GM12878 (cell line): ENCODE data around the gene CNTNAP5. TPM values are rescaled to one million over a fixed set of nuclear protein-coding genes. Genes with fewer than 3 reads are reported as not detected.

Experiments
- ATAC-seq: fragments of 200-7000 bp; cut with Tn5 transposase; 3 replicates; pipeline ENCODE4 v1.9.1; 2020; ENCODE audit warnings: mild to moderate bottlenecking, moderate library complexity
- BruUV-seq: library from RNA; stranded (reverse); fragments of 400-500 nt; replicated peaks from 2 replicates; lab custom pipeline; 2021; lab: Mats Ljungman, UMichigan
- CTCF ChIA-PET: fragments of 300-600 bp; sonication (Branson Sonifier 250); formaldehyde crosslinking; extraction: SDS; loops from one replicate; lab custom pipeline; 2021; ENCODE audit warnings: inconsistent platforms; lab: Yijun Ruan, JAX
- POLR2A ChIA-PET: fragments of 350-600 bp; formaldehyde crosslinking; extraction: SDS; loops from one replicate; lab custom pipeline; 2021; ENCODE audit warnings: inconsistent platforms; lab: Charles Lee
- RAD21 ChIA-PET: fragments of 300-600 bp; sonication (Branson Sonifier 250); formaldehyde crosslinking; loops from one replicate; lab custom pipeline; 2023; ENCODE audit warnings: antibody characterized with exemption; ENCODE audit not compliant: unreplicated experiment; lab: Charles Lee
- SMC1A ChIA-PET: fragments of 300-600 bp; sonication (Branson Sonifier 250); formaldehyde crosslinking; loops from one replicate; lab custom pipeline; 2023; ENCODE audit not compliant: unreplicated experiment, uncharacterized antibody; lab: Charles Lee
- DNase-seq: peaks from one replicate; pipeline ENCODE4 v3.0.0-alpha.2; 2011; ENCODE audit warnings: low read depth, low spot score
- FAIRE-seq: peaks from 3 replicates; lab custom pipeline; 2011; peaks lifted over from hg19 to GRCh38; lab: Jason Lieb, UNC
- H2AFZ ChIP-seq: 2 replicates; pipeline ENCODE4 v1.6.0; 2011; ENCODE audit warnings: low read depth, low read length, control low read depth; ENCODE audit not compliant: control insufficient read depth
- H3K27ac ChIP-seq: 2 replicates; pipeline ENCODE4 v1.5.1; 2011; ENCODE audit warnings: control low read depth; ENCODE audit not compliant: control insufficient read depth, insufficient read depth
- H3K27me3 ChIP-seq, 2 experiments: replicated peaks in 1 of 2; 2 replicates each; pipeline versions ENCODE4 v1.6.0 to v1.6.1; 2011; ENCODE audit warnings: low read length in 1 of 2; ENCODE audit not compliant: control insufficient read depth in 2 of 2, insufficient read depth in 2 of 2
- H3K36me3 ChIP-seq, 2 experiments: 2 replicates each; pipeline ENCODE4 v1.5.1; 2011; ENCODE audit warnings: low read length in 1 of 2; ENCODE audit not compliant: control insufficient read depth in 2 of 2, insufficient read depth in 2 of 2
- H3K4me1 ChIP-seq: 2 replicates; pipeline ENCODE4 v1.6.1; 2011; ENCODE audit warnings: mild to moderate bottlenecking, low read length, moderate library complexity, mixed read lengths; ENCODE audit not compliant: control insufficient read depth, insufficient read depth
- H3K4me2 ChIP-seq: 2 replicates; pipeline ENCODE4 v1.6.0; 2011; ENCODE audit warnings: control low read depth; ENCODE audit not compliant: control insufficient read depth, insufficient read depth
- H3K4me3 ChIP-seq: fragments of 200-600 bp; sonication (generic); 2 replicates; pipeline ENCODE4 v1.5.1; 2016
- H3K79me2 ChIP-seq: 2 replicates; pipeline ENCODE4 v1.6.0; 2011; ENCODE audit warnings: low read length; ENCODE audit not compliant: control insufficient read depth, insufficient read depth
- H3K9ac ChIP-seq: 2 replicates; pipeline ENCODE4 v1.8.0; 2011; ENCODE audit warnings: low read length, control low read depth, mixed read lengths; ENCODE audit not compliant: control insufficient read depth, insufficient read depth
- H3K9me3 ChIP-seq: replicated peaks from 3 replicates; pipeline ENCODE4 v1.5.1; 2011; ENCODE audit warnings: mild to moderate bottlenecking, low read length; ENCODE audit not compliant: control insufficient read depth, insufficient read depth
- H4K20me1 ChIP-seq: 2 replicates; pipeline ENCODE4 v1.6.0; 2011; ENCODE audit not compliant: control insufficient read depth, insufficient read depth
- CBFB ChIP-seq: IDR thresholded peaks from 2 replicates; pipeline ENCODE4 v1.6.1; 2016; ENCODE audit warnings: antibody characterized with exemption, low read depth
- CREB1 ChIP-seq: IDR thresholded peaks from 2 replicates; pipeline ENCODE4 v1.6.1; 2012; ENCODE audit warnings: low read depth, mild to moderate bottlenecking, inconsistent platforms
- CREM ChIP-seq: IDR thresholded peaks from 2 replicates; pipeline ENCODE4 v1.6.1; 2014; ENCODE audit warnings: antibody characterized with exemption, low read depth
- JUNB ChIP-seq: IDR thresholded peaks from 2 replicates; pipeline ENCODE4 v1.6.1; 2016; ENCODE audit warnings: antibody characterized with exemption, mild to moderate bottlenecking
- MEF2B ChIP-seq: fragments of 450-650 bp; IDR thresholded peaks from 2 replicates; pipeline ENCODE4 v1.6.1; 2018; ENCODE audit warnings: mild to moderate bottlenecking, moderate library complexity; ENCODE audit not compliant: partially characterized antibody, poor library complexity, severe bottlenecking
- NFIC ChIP-seq: IDR thresholded peaks from 2 replicates; pipeline ENCODE4 v1.6.1; 2012; ENCODE audit warnings: low read depth, mild to moderate bottlenecking, inconsistent platforms, low read length, moderate library complexity
- RAD51 ChIP-seq: fragments of 450-650 bp; IDR thresholded peaks from 2 replicates; pipeline ENCODE4 v1.6.1; 2016; ENCODE audit warnings: moderate library complexity, mild to moderate bottlenecking, inconsistent platforms
- ZBED1 ChIP-seq: IDR thresholded peaks from 2 replicates; pipeline ENCODE4 v1.6.1; 2016; ENCODE audit warnings: borderline replicate concordance
- WGBS: methylation state at CpG from one replicate; pipeline ENCODE4 v1.1.6; 2016; ENCODE audit warnings: low lambda C conversion rate; ENCODE audit not compliant: insufficient replicate concordance, insufficient coverage; ENCODE audit errors: missing lambda C conversion rate; 5-methylcytosine and 5-hydroxymethylcytosine counted together
- in situ Hi-C: fragments of 300-500 bp; cut with MboI; formaldehyde crosslinking; loops from 9 replicates; pipeline ENCODE4 v1.14.3; 2018; ENCODE audit warnings: mixed read lengths
- intact Hi-C: fragments of 100-400 bp; cut with micrococcal nuclease; formaldehyde crosslinking; loops from one replicate; pipeline ENCODE4 v1.14.2; 2022; ENCODE audit not compliant: unreplicated experiment
- polyA plus RNA-seq, 11 experiments: library from polyadenylated mRNA; depleted of rRNA in 4 of 11; unstranded in 6 of 11; stranded (reverse) in 5 of 11; fragments of >200 nt; fragmentation: Nextera tagmentation in 4 of 11; fragmentation: Illumina TruSeq in 1 of 11; extraction: Ambion mirVana in 4 of 11; extraction: Trizol in 1 of 11; gene quantifications; 1 replicate in 1 of 11; 2 replicates in 10 of 11; pipeline versions ENCODE4 v1.2.1 to v1.2.3, GENCODE V29; 2011 to 2016; ENCODE audit warnings: inconsistent platforms in 2 of 11, missing spikeins in 2 of 11, low read depth in 1 of 11
- total RNA-seq, 4 experiments: library from RNA; depleted of rRNA in 3 of 4; stranded (reverse); fragments of >200 nt in 3 of 4; fragmentation: Illumina TruSeq in 1 of 4; extraction: Trizol in 1 of 4; gene quantifications; 2 replicates each; pipeline versions ENCODE4 v1.2.1 to v1.2.3, GENCODE V29; 2013 to 2021
- TF ChIP-seq, protein P1 (sequence below): fragments of 150-350 bp; IDR thresholded peaks from 2 replicates; pipeline ENCODE4 v1.6.1; 2014; ENCODE audit warnings: mild to moderate bottlenecking, low read depth, low read length

The CNTNAP5 gene
- total and polyA plus RNA-seq, 10 of the 15 experiments (the other 5 are each of a cell fraction or from before 2014, with no cell fraction given) = not detected

DNA sequence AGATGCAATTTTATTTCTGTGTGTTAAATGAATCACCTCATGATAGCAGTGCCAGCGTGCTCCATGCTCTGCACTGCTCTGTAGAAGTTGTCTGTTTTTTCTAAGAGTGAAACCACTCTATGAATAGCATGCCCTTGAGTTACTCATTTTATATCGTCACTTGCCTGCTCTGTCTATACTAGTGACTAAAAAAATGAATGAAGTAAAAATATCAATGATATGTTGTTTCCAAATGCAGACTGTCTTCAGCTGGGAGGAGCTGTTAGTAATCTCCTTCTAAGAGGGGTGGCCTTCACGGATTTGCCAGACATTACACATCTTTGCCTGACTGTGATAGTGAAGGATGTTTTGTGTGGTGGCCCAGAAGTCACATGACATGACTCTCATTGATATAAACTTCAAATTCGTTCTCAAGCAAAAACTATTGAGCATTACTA is 852.1 kb downstream of the CNTNAP5 start:
- intact Hi-C loops = no loop called here
- no peak for DNase-seq
- Histone ChIP-seq H3K4me2 (no peak overlapping the region), H3K27ac (no peak overlapping the region), H3K4me1 (no peaks in the 10 kb centered on the region), H3K4me3 (no peak overlapping the region), H4K20me1 (no peaks in the 10 kb centered on the region), H3K27me3 (no peaks in the 10 kb centered on the region), H3K79me2 (no peaks in the 10 kb centered on the region), H3K36me3 (no peaks in the 10 kb centered on the region), H2AFZ (no peak overlapping the region), H3K9ac (no peak overlapping the region), H3K9me3 (no peaks in the 10 kb centered on the region)
- BruUV-seq = no TSS peak
- in situ Hi-C loops = no loop called here
- 3% methylated on average over 4 of the region's 4 CpGs for WGBS
- CTCF ChIA-PET = interaction anchor here (0.5 kb wide), 1 partner anchor 533 kb away, joined by 4 read pairs; no protein-coding TSS in a partner anchor
- POLR2A ChIA-PET = no interaction called here
- SMC1A ChIA-PET = no interaction called here
- RAD21 ChIA-PET = no interaction called here
- ATAC-seq = peak; percentile 89
- FAIRE-seq = no peak
- TF ChIP-seq MEF2B (peak; percentile 15), NFIC (peak; percentile 63; the same call in 1 of the 2 replicates), ZBED1 (peak; percentile 70; the same call in 1 of the 2 replicates), JUNB (peak; percentile 86), CBFB (no peak), RAD51 (peak; percentile 59; the same call in 1 of the 2 replicates), CREM (peak; percentile 66), CREB1 (peak; percentile 58; the same call in 1 of the 2 replicates)
- TF ChIP-seq, protein P1, sequence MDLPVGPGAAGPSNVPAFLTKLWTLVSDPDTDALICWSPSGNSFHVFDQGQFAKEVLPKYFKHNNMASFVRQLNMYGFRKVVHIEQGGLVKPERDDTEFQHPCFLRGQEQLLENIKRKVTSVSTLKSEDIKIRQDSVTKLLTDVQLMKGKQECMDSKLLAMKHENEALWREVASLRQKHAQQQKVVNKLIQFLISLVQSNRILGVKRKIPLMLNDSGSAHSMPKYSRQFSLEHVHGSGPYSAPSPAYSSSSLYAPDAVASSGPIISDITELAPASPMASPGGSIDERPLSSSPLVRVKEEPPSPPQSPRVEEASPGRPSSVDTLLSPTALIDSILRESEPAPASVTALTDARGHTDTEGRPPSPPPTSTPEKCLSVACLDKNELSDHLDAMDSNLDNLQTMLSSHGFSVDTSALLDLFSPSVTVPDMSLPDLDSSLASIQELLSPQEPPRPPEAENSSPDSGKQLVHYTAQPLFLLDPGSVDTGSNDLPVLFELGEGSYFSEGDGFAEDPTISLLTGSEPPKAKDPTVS = no peak
